SK-N-MC (cell line): ENCODE measurements around the gene SAMD9L.

Experiments used
- EZH2 ChIP-seq: fragments of 200-600 bp; sonication (generic); IDR thresholded peaks from one replicate; pipeline ENCODE4 v1.6.1; 2017; ENCODE audit warnings: antibody characterized with exemption
- FOXP2 ChIP-seq: optimal IDR thresholded peaks from 2 replicates; pipeline ENCODE3; 2011; ENCODE audit warnings: mild to moderate bottlenecking, moderate library complexity; ENCODE audit not compliant: insufficient read depth; ENCODE audit errors: extremely low read length, control extremely low read depth

DNA sequence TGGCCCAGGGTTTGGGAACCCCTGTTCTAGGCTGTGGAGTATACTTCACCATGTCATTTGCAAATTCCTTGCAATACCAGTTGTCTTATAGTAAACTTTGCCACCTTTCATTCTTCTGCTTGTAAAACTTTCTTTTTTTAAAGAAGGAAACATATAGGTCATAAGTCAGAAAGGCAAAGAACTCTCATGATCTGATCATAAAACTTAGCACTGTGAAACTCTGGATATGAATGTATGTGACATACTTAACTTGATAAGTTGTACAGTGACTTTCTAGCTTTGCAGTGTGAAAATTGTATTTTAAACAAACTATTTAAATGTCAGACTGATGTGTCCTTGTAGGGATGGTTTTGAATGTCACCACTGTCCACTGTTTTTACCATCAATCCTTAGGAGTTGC, 31.0 kb upstream of the SAMD9L start:
- TF ChIP-seq FOXP2 (no peak), EZH2 (no peak)
